B cell (primary cell): Measurements from ENCODE around the gene ARTN.

ENCODE experiments used
- EZH2 ChIP-seq: IDR thresholded peaks from 2 replicates; pipeline ENCODE4 v1.6.1; 2012; ENCODE audit warnings: borderline replicate concordance, low read depth, mild to moderate bottlenecking, moderate library complexity, low read length; ENCODE audit not compliant: insufficient read depth, poor library complexity, severe bottlenecking
- TF ChIP-seq, protein P1 (sequence below): fragments of 200-600 bp; IDR thresholded peaks from one replicate; pipeline ENCODE4 v1.8.0; 2022; ENCODE audit warnings: antibody characterized with exemption, mild to moderate bottlenecking

DNA sequence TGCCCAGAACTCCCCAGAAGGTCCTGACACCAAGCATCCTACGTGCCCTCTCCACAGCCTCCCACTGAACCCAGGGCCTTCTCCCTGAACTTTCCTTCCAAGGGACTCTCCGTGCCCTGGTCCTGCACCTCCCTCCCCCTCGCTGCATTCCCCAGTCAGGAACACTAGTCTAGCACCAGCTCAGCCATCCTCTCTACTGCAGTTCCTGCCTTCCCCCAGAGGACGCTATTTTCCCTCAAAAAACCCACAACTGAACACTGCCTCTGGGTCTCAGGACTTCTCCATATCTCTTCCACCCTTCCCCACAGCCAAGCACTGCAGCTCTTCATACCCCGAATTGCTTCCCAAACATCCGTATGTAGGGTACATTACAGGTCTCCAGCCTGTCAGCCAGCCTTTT is 12.6 kb upstream of the ARTN start:
- TF ChIP-seq, protein P1, sequence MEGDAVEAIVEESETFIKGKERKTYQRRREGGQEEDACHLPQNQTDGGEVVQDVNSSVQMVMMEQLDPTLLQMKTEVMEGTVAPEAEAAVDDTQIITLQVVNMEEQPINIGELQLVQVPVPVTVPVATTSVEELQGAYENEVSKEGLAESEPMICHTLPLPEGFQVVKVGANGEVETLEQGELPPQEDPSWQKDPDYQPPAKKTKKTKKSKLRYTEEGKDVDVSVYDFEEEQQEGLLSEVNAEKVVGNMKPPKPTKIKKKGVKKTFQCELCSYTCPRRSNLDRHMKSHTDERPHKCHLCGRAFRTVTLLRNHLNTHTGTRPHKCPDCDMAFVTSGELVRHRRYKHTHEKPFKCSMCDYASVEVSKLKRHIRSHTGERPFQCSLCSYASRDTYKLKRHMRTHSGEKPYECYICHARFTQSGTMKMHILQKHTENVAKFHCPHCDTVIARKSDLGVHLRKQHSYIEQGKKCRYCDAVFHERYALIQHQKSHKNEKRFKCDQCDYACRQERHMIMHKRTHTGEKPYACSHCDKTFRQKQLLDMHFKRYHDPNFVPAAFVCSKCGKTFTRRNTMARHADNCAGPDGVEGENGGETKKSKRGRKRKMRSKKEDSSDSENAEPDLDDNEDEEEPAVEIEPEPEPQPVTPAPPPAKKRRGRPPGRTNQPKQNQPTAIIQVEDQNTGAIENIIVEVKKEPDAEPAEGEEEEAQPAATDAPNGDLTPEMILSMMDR: no peak
- TF ChIP-seq EZH2: no peak
